Uterus (tissue), 2 donors: ENCODE results near the gene CCDC60.

Source experiments
- CTCF ChIP-seq, 4 experiments: fragments of 200-600 bp in 2 of 4; fragments of 450-650 bp in 2 of 4; sonication (generic) in 2 of 4; IDR thresholded peaks; one replicate each; pipeline ENCODE4 v1.5.1; 2016 to 2019; ENCODE audit warnings: antibody characterized with exemption in 4 of 4, mild to moderate bottlenecking in 2 of 4, moderate library complexity in 1 of 4
- POLR2A ChIP-seq, 2 donors: fragments of 450-650 bp; IDR thresholded peaks; one replicate each; pipeline ENCODE4 v1.6.1; 2016; ENCODE audit warnings: antibody characterized with exemption in 2 of 2, mild to moderate bottlenecking in 1 of 2, moderate library complexity in 1 of 2

GRCh38 chr12:119326341-119326740 lies 8.2 kb upstream of the CCDC60 start:
- TF ChIP-seq CTCF (IDR thresholded peaks at IDR 0.05) (no peak), POLR2A (IDR thresholded peaks at IDR 0.05) (no peak)
